Neural cell (in vitro differentiated cells): ENCODE data around the gene SLC25A17.

Source experiments
- EP300 ChIP-seq: fragments of 450-650 bp; conservative IDR thresholded peaks from 2 replicates; pipeline ENCODE4 v1.6.1; 2014; ENCODE audit warnings: antibody characterized with exemption, mild to moderate bottlenecking, moderate library complexity; ENCODE audit not compliant: poor library complexity, severe bottlenecking
- MXI1 ChIP-seq: fragments of 450-650 bp; conservative IDR thresholded peaks from 2 replicates; pipeline ENCODE4 v1.6.1; 2014; ENCODE audit warnings: antibody characterized with exemption, mild to moderate bottlenecking; ENCODE audit not compliant: poor library complexity, severe bottlenecking
- TF ChIP-seq, protein P1 (sequence below): fragments of 450-650 bp; IDR thresholded peaks from 2 replicates; pipeline ENCODE4 v1.5.1; 2014; ENCODE audit warnings: antibody characterized with exemption, mild to moderate bottlenecking, moderate library complexity; ENCODE audit not compliant: poor library complexity, severe bottlenecking

DNA sequence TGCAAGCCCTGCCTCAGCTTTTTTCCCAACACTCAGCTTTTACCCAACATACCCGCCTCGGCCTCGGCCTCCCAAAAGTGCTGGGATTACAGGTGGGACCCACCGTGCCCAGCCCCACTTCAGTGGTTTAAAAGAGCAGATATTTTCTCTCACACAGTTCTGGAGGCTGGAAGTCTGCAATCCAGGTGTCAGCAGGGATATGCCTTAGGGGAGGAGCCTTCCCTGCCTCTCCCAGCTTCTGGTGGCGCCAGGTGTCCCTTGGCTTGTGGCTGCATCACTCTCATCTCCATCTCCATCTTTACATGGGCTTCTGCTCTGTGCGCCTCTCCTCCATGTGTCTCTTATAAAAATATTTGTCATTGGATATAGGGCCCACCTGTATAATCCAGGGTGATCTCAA, 89.9 kb downstream of the SLC25A17 start:
- TF ChIP-seq, protein P1, sequence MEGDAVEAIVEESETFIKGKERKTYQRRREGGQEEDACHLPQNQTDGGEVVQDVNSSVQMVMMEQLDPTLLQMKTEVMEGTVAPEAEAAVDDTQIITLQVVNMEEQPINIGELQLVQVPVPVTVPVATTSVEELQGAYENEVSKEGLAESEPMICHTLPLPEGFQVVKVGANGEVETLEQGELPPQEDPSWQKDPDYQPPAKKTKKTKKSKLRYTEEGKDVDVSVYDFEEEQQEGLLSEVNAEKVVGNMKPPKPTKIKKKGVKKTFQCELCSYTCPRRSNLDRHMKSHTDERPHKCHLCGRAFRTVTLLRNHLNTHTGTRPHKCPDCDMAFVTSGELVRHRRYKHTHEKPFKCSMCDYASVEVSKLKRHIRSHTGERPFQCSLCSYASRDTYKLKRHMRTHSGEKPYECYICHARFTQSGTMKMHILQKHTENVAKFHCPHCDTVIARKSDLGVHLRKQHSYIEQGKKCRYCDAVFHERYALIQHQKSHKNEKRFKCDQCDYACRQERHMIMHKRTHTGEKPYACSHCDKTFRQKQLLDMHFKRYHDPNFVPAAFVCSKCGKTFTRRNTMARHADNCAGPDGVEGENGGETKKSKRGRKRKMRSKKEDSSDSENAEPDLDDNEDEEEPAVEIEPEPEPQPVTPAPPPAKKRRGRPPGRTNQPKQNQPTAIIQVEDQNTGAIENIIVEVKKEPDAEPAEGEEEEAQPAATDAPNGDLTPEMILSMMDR = no peak
- TF ChIP-seq EP300 (no peak), MXI1 (no peak)
